ENCODE measurements around the gene TGFB3.
"Not testable (repeated sequence)": the region's sequence is repeated elsewhere in the genome, so short reads cannot be mapped to it uniquely, and the experiment has no call there.

Gene TGFB3

DNA sequence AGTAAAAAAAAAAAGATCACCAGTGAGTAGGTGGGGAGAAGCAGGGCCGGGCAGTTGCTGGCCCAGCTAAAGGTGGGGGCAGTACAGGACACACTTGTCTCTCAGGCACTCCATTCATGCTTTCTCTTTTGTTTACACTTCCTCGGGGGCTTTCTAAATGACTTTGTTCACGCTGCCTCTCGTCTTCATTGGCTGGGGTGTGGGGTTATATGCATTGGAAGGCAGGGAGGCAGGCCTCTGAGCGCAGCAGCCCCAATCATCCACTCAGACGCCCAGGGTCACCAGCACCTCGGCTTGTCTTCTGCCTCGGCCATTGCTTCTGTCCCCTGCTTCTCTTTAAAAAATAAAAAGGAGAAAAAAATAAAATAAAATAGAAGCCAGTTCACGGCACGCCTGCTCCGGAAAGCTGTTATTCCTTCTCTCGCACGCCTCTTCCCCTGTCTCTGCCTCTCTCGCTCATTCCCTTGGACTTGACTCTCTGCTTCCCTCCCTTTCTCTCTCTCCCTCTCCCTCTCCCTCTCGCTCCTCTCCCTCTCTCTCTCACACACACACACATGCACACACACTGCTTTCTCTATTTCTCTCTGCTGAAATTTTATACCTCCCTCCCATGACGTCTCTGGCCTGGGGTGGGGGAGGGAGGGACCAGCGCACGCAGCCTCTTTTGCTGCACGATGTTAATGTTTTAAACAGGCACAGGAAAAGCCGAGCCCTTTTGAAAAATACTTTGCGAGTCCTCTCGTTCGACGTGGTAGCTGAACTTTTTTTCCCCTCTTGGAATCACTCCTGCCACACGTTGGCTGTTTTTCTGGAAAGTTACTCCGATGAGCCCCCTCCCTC lies at the start of gene TGFB3:
Gene TGFB3 (minus strand): TSS at position 570 of the 840 bp plus-strand sequence. CDS start 1,102 bp downstream, outside the sequence.
- no peak for DNase-seq (ENCODE audit: low spot score)

DNA sequence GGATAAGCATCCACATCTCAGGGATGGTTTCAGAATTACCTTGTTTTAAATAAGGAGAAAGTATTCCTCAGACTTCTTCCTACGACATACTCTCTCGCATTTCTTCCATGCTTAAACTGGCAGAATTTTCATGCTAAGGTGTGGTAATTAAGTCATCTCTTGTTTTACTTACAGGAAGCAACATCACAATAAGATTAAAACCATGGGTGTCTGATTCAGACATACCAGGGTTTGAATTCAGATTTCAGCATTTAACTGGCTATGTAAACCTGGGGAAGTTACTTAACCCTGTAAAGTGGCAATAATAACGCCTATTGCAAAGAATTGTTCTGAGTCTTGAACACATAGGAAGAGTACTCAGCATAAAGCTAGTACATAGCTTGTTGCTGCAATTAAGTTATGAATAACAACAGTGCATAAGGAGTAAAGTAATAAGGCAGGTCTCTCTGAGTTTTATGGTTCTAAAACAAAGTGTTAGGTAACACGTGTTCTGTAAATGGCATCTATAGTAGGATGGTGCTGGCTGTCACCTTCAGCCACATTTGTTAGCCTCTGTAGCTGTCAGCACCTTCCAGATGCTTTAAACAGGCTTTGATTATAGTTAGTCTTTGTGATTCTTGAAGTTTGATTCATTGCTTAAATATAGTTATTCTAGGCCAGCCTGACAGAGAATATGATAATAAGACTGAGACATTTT lies 42.6 kb upstream of the TGFB3 start:
- no peak for DNase-seq (ENCODE audit: low spot score)

DNA sequence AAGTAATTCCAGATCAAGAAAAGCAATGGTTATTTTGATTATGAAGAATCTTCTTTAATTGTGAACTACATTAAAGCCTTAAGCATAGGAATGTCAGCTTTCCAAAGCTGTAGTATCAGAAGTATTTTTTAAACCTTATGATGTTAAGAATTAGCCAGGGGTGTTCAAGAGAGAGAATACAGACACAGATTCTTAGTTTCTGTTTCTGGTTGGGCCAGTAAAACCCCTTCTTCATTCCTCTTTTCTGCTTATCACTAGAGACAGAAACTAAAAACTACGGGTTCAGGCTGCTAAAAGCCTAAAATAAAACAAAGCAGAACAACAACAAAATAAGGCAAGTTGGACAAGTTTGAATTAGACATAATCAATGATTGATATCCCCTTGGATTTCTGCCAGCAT lies 42.0 kb upstream of the TGFB3 start:
- no peak for DNase-seq (ENCODE audit: low spot score)

DNA sequence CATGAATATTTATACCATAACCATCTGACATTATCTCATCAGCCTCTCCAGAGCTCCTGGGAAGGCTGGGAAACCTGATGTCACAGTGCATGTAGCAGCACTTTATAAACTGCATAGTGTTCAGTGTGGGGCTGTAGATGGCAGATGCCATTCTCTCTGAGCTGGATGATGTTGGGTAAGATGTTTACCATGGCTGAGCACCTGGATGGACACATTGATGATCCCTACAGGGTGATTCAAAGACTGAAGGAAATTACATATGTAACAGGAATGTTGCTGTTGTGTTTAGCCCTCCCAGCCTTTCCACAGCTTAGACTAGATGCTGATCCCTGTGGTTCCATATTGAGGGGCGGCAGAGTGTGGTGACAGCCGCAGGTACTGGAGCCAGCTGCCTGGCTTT lies 41.2 kb upstream of the TGFB3 start:
- DNase-seq (ENCODE audit: low spot score): no peak

DNA sequence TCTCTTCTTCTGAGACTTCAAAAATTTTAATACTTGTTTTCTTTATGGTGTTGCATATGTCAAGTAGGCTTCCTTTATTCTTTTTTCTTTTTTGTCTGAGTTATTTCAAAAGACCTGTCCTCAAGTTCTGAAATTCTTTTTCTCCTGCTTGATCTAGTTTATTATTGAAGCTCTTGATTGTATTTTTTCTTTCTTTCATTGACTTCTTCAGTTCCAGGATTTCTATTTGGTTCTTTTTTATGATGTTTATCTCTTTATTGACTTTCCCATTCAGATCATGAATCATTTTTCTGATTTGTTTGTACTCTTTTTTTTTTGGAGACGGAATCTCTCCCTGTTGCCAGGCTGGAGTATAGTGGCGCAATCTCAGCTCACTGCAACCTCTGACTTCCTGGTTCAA lies 37.9 kb upstream of the TGFB3 start:
- DNase-seq (ENCODE audit: low spot score): no peak

DNA sequence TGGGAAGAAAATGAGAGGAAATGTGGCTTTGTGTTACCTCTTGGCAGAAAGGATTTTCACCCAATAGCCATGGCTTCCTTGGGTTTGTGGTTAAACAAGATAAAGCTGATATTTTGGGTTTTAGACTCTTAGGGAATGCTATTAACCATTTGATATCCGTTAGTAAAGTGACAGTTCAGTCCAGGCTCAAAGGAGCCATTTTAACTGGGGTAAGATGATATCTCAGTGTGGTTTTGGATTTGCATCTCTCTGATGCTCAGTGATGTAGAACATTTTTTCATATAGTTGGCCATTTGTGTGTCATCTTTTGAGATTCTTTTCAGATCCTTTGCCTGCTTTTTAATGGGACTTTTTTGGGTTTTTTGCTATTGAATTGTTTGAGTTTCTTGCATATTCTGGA lies 33.9 kb upstream of the TGFB3 start:
- no peak for DNase-seq (ENCODE audit: low spot score)

DNA sequence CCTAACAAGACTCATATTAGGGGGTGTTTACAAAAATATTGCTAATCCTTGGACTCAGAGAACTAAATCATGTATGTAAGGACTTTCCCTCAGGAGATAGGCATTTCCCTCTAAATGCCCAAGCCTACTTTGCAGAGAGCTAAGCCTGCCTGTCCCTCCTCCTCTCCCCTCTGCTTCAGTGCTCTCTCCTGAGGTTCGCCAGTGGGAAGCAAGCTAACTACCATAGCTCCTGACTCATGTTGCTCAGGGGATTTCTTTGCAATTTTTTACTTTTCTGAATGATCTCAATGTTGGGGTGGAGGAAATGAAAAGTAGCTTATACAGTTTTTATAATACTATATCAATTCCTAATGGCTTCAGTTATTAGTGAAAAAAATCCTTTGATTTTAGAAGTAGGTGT lies 33.4 kb upstream of the TGFB3 start:
- no peak for DNase-seq (ENCODE audit: low spot score)

DNA sequence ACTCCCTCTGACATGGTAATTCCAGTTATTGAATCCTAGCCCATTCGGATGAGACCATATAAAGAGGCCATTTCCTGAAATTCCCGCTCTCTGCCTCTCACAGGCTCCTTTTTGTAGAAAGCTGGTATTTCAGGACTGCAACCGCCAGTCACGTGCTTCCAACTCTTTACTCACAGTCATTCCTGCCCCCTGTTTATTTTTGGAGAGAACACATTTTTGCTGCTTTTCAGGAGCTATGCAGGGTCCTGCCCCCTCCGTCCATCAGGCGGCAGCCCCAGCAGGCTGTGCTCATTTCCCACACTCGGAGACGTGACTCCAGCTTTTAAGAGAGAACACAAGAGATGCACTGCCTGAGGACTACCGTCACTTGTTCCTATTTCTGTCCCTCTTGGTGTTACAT lies 30.6 kb upstream of the TGFB3 start:
- DNase-seq (ENCODE audit: low spot score): no peak

DNA sequence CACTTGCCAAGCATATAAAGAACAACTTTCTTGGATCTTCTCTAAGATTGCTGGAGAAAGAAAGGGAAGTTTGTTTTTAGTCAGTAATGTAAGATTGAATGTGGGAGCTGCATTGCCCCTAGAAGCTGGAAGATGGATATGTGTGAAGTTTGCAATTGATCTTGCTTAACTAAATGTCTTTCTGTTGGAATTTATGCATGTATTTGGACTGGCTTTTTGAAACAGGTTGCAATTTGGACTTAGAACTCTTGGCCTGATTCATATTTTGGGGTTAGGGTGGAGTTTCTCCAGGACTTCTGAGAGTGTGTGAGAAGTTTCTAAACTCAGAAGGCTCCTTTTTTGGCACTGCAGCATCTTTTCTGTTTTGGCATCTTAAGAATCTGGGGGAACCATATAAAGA lies 30.1 kb upstream of the TGFB3 start:
- DNase-seq (ENCODE audit: low spot score): no peak

DNA sequence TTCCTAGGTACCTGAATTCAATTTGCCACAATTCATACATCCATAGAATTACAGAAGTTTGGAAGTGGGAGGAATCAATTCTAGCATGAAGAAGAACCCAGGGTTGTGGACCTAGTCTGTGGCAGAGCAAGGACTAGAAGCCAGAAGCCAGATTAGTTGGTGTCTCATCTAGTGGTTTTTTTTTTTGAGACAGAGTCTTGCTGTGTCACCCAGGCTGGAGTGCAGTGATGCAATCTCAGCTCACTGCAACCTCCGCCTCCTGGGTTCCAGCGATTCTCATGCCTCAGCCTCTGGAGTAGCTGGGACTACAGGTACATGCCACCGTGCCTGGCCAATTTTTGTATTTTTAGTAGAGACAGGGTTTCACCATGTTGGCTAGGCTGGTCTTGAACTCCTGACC lies 27.8 kb upstream of the TGFB3 start:
- not testable (repeated sequence) for DNase-seq (ENCODE audit: low spot score)

DNA sequence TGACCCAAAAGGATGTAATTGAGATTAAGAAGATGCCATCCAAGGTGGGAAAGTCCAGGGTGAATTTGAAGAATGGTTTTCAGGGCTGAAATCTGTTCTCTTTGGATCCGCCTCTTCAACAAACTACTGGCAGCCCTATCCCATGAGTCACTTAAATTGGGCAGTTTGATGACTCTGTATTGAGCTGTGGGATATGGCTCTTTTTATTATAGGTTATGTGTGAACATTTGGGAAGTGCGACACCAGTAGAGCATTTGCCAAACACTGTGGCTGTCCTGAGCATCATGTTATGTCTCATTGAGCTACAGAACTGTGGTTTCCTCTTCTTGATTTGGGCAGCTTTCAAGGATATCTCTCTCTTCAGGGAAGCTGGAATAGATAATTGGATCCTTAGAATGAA lies 26.1 kb upstream of the TGFB3 start:
- DNase-seq (ENCODE audit: low spot score): no peak

DNA sequence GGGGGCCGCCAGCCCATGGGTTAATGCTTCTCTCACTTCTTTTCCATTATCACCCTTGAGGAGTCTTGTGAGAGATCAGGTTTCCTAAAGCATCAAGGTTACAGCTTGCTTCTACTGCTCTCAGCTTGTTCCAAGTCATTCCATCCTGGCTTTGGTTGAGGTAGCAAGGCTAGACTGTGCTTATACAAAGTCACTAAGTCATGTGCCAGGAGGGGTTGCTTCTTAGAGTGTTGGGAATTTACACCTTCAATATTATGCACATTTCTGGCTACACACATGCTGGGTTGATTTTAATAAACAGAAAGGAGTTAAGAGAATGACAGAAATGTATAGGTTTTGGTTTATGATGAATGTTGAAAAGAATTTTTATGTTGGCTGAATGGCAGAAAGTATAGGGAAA lies 25.6 kb upstream of the TGFB3 start:
- no peak for DNase-seq (ENCODE audit: low spot score)

DNA sequence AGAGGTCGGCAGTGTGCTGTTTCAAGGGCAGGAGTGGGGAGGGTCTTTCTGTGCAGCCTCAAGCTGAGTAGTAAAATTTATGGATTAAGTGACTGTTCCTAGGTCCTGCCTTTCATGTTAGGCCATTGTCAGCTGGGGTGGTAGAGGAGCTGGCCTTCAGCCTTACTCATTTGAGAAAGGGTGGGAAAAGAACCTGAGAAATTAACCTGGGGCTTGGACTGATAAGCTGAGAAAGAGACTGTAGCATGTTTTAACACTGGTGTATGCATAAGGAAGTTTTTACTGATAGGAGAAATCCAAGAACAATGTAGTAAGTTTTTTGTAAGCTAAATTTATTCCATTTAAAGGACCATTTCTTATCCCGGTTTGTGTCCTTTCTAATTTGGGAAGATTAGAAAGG lies 24.5 kb upstream of the TGFB3 start:
- DNase-seq (ENCODE audit: low spot score): no peak

DNA sequence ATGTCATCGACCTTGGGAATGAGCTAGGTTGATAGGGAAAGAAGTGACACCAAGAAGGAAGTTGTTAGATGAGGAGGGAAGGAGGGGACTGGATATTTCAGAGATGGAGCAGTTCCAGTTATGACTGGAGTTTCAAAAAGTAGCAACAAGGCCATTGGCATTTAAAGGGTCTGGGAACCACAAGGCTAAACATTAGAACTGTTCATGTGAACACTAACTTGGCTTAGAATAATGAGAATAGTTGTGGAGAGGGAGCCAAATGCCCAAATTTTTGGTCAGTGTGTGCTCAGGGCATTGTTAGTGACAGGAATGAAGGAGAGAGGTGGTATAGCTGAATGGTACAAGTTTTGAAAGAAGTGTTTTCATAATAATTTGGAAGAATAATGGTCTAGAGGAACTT lies 20.6 kb upstream of the TGFB3 start:
- DNase-seq (ENCODE audit: low spot score): no peak

DNA sequence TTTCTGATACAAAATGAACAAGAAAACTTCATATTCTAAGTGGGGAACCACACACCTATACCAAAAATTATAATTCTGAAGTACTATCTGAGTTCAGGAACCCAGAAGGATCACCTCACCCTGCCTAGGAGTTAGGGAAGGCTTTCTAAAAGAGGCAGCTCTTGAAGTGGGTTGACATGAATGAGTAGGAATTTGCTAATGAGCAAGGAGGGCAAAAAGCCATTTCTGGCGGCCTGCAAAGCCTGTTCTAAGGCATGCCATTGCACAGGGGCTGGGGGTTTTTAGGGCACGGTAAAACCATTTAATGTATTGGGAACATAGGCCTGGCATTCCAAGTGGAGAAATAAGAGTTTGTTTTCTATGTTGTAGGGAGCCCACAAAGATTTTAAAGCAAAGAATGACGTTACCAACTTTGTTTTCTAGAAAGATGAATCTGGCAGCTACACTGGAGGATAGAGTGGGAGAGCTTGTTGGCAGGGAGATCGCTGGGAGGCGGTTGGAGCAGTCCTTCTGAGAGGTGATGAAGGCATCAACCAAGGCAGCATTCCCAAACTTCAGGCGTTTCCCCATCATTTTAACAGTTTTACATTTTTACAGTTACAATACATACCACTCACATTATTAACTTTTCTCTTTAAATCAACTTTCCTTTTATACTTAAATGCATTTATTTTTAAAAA lies 17.9 kb upstream of the TGFB3 start:
- no peak for DNase-seq (ENCODE audit: low spot score)

DNA sequence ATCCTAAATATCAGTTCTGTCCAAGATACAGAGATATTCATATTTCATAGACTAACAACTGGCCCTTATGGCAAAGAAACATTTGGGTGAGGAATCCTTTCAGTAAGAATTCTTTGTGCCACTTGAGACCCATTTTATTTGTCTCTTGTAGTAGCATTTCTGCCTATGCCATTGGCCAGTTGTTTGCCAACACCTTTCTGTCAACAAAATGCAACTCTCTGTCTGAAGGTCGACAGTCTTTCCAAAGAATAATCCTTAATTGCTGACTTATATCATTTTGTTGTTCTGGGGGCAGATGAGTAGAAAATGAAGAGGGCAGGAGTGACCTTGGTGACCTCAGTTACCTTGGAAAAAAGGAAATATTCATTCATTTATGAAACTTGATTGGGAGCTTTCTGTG lies 14.7 kb upstream of the TGFB3 start:
- no peak for DNase-seq (ENCODE audit: low spot score)

DNA sequence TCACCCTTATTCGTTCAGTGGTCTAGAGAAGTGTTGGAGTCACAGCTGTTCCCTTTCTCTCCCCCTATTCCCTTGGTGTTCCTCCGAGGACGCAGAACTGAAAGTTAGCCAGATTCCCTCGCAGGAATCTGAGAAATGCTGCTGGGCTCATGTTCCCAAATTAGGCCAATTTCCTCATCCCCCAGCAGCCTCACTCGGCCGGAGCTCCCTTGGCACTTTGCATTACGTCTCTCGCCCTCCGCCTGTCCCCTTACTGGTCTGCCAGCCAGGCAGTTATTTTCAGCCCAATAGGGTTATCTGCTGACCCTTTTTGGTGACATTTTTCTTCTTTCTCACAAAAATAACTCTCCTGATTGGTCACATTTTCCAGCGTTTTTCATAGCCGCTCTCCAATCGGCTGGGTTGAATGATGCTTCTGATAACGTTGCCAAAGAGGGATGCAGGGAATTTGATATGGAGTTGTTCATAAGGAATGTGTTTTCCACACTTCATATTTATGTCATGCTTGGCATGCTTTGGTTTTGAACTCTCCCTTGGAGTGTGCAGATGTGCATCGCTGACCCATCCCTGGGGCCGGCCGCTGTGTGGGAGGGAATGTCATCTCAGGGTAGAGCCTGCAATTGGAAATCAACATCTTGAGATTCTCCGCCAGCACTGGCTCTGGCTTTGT lies 13.7 kb upstream of the TGFB3 start:
- no peak for DNase-seq (ENCODE audit: low spot score)

DNA sequence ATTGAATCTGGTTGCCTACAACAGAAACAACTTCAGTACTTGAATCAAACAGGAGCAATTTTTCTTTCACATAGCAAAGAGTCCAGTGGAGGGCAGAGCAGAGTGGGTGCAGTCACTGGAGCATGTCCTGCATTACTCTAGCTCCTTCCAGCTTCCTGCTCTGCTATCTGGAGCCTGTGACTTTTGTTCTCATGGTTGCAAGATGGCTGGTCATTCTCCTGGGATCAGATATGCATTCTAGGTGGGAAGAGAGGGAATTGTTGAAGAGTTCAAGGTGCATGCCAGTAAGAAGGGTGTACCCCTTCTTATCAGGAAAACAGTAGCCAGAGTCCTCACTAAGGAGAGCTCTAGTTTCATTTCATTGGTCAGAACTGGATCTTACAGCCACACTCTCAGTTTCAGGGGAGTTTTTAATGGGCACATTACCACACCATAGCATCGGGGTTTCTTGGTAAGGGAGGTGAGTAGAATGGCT lies 11.8 kb upstream of the TGFB3 start:
- DNase-seq (ENCODE audit: low spot score): no peak

DNA sequence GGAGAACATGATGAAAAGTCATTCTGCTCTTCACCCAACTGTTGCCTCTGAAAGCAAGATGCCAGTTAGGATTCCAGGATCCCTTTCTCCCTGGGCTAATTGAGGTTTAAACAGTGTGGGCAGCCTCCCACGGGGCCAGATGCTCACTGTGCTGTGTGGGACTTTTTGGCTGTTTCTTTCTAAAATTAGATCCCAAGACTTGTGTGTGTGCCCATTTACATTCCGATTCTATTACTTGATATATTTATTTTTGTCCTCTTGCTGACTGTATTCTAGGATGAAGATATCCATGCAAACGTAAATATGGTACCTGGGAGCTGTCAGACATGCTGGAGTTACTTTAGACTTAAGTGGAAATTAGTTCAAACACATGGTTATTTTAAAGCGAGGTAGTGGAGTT lies 10.0 kb upstream of the TGFB3 start:
- DNase-seq (ENCODE audit: low spot score): no peak

DNA sequence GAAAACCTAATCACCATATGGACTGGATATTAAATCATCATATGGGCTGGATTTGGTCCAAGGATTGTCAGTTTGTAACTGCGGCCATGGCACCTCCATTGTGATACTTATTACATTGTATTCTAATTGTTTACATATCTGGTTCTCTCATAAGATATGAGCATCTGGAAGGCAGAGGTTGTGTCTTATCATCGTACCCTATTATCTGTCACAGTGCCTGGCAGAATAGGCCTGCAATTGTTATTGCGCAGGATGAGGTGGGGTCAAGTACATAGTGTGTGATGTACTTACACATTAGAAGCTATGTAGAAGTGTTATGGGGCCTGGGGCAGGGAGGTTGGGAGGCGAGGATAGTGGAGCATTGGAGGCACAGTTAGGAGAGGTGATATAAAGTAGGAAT lies 8.5 kb upstream of the TGFB3 start:
- DNase-seq (ENCODE audit: low spot score): no peak

DNA sequence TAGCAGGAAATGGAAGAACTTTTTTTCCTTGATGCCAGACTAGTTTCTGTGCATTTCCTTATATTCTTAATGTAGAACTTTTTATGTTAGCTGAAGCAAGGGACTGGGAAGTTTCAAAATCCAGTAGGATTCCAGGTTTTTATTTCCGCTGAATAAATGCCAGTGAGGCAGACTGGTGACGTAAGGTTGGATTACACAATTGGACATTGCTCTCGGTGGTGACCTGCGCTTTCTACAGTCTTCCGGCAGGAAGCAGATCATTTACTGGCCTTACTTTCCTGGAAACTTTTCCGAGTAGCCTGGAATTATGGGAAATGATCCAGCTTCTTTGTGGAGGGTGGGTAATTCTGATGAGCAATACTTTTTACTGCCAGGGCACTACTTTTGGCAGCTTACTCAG lies 7.3 kb upstream of the TGFB3 start:
- DNase-seq (ENCODE audit: low spot score): no peak

DNA sequence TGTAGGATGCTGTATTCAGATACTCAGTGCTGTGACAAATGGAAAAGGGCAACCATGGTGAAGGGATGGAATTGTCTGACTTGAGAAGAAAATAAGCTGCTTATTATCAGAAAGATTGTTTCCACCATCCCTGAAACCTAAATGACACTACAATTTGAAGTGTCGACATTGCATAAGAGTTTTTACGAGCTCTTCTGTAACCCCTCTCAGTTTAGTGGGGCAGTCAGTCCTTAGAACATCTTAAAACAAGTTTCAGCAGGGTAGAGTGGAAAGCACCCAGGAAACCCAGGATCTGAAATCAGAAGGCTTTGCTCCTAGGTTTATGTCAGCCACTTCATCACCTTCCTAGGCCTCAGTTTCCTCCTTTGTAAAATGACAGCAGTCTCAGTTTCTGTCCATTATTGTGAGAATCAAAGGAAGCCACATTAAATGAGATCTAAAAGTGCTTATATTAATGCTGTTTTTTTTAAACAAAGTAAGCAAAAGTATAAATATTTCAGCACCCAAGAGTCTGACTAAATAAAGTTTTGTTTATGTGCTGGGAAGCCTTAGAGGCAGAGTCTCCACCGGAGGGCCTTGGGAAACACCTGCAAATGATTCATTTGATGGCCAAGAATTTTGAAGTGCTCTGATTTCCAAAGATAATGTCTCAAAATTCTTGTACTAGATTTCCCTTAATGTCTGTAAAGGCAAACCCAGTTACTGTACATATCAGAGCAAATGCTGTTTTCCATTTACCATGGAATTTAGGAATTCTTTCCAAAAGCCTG lies 5.6 kb upstream of the TGFB3 start:
- DNase-seq (ENCODE audit: low spot score): no peak
